HG03280 (cell line): ENCODE data around the gene PPP1CC.
"Not testable (repeated sequence)": the region's sequence is repeated elsewhere in the genome, so short reads cannot be mapped to it uniquely, and the experiment has no call there.

Experiments
- ATAC-seq: cut with Tn5 transposase; IDR thresholded peaks from one replicate; pipeline ENCODE4 v1.9.1; 2021; ENCODE audit warnings: mild to moderate bottlenecking, moderate library complexity; ENCODE audit not compliant: unreplicated experiment

PPP1CC gene

GRCh38 chr12:110742718-110743570 is at the start of gene PPP1CC:
PPP1CC (minus strand) TSS chr12:110742891; CDS start chr12:110742707, 184 bp downstream.
- ATAC-seq: peak; percentile 75

DNA sequence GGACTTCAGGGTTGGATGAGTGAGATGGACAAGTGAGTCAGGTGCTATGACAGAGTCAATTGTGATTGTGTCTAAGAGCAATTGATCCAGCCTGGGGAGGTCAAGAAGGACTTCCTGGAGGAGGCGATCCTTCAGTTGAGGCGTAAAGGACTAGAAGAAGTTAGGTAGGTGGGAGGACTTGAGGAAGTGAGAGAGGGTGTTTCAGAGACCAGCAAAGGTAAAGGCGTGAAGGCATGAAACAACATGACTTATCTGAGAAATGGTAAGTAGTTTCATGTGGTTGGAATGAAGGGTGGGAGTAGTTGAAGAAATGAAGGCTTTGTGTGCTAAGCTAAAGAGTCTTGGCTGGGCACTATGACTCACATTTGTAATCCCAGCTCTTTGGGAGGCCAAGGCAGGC is 48.9 kb upstream of the PPP1CC start:
- ATAC-seq: no peak

- no peak for ATAC-seq
Measured at GRCh38 chr12:110790301-110790700, 47.6 kb upstream of the PPP1CC start.

GRCh38 chr12:110786012-110786411 is 43.3 kb upstream of the PPP1CC start:
- no peak for ATAC-seq

GRCh38 chr12:110785240-110785639 is 42.5 kb upstream of the PPP1CC start:
- ATAC-seq: no peak

- ATAC-seq: no peak
Measured at GRCh38 chr12:110782922-110783321, 40.2 kb upstream of the PPP1CC start.

- ATAC-seq: no peak
Measured at GRCh38 chr12:110782094-110782493, 39.4 kb upstream of the PPP1CC start.

- no peak for ATAC-seq
Measured at GRCh38 chr12:110780448-110780847, 37.8 kb upstream of the PPP1CC start.

GRCh38 chr12:110778833-110779577 is 36.3 kb upstream of the PPP1CC start:
- no peak for ATAC-seq

- peak; percentile 91 for ATAC-seq
Measured at GRCh38 chr12:110776410-110776809, 33.7 kb upstream of the PPP1CC start.

- no peak for ATAC-seq
Measured at GRCh38 chr12:110775997-110776396, 33.3 kb upstream of the PPP1CC start.

- ATAC-seq: no peak
Measured at GRCh38 chr12:110774824-110775223, 32.1 kb upstream of the PPP1CC start.

- ATAC-seq: no peak
Measured at GRCh38 chr12:110768960-110769359, 26.3 kb upstream of the PPP1CC start.

GRCh38 chr12:110767863-110768262 is 25.2 kb upstream of the PPP1CC start:
- ATAC-seq: no peak

GRCh38 chr12:110766311-110767154 is 23.8 kb upstream of the PPP1CC start:
- no peak for ATAC-seq

GRCh38 chr12:110765572-110765971 is 22.9 kb upstream of the PPP1CC start:
- ATAC-seq: not testable (repeated sequence)

- ATAC-seq: no peak
Measured at GRCh38 chr12:110765111-110765510, 22.4 kb upstream of the PPP1CC start.

GRCh38 chr12:110763583-110763982 is 20.9 kb upstream of the PPP1CC start:
- ATAC-seq: no peak

DNA sequence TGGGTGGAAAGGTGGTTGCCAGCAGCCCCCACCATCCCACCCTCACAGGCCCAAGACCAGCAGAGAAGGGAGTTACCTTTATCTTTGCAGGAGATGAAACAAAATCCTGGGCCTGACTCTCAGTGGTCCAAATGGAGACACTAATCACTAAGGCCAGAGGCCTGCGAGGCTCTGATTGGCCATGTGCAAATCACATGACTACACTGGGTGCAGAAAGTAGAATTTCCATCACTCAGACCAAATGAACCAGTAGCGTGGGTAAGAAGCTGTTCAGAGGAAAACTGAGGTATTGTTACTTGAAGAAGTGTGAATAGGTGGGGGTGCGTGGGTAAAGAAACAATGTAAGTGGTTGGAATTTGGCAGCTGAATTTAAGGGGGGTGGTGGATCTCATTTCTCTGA is 20.2 kb upstream of the PPP1CC start:
- ATAC-seq: no peak

DNA sequence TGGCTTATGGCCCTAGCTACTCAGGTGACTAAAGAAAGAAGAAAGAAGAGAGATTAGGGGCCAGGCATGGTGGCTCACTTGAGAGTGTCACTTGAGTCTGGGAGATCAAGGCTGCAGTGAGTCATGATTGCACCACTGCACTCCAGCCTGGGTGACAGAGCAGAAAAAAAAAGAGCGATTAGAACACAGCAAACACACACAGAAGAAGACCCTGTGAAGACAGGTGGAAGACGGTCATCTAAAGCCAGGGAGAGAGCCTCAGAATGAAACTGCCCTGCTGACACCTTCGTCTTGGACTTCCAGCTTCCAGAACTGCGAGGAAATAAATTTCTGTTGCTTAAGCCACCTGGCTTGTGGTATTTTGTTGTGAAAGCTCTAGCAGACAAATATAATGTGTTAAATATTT is 17.5 kb upstream of the PPP1CC start:
- no peak for ATAC-seq

- ATAC-seq: no peak
Measured at GRCh38 chr12:110758922-110759321, 16.2 kb upstream of the PPP1CC start.
